Urinary bladder (tissue), 4 donors: ENCODE results near the gene PGM2. TPM values are rescaled to one million over a fixed set of nuclear protein-coding genes. Genes with fewer than 3 reads are reported as not detected.

Source experiments
- DNase-seq: peaks from one replicate; pipeline ENCODE4 v3.0.0-alpha.2; 2015; ENCODE audit errors: extremely low spot score
- H3K27ac ChIP-seq: one replicate; pipeline ENCODE4 v1.5.1; 2013; ENCODE audit warnings: low read depth, mild to moderate bottlenecking, moderate library complexity
- H3K36me3 ChIP-seq: one replicate; pipeline ENCODE4 v1.6.1; 2013; ENCODE audit warnings: mild to moderate bottlenecking, moderate library complexity; ENCODE audit not compliant: insufficient read depth
- H3K4me1 ChIP-seq: one replicate; pipeline ENCODE4 v1.6.1; 2013; ENCODE audit warnings: mild to moderate bottlenecking, moderate library complexity; ENCODE audit not compliant: insufficient read depth
- H3K4me3 ChIP-seq: one replicate; pipeline ENCODE4 v1.5.1; 2013; ENCODE audit warnings: low read depth, low read length
- WGBS: extraction: QIAGEN DNeasy Blood & Tissue Kit; methylation state at CpG from one replicate; pipeline ENCODE4 v1.1.7; 2013; 5-methylcytosine and 5-hydroxymethylcytosine counted together
- polyA plus RNA-seq: library from polyadenylated mRNA; stranded (reverse); fragments of 200-250 nt; gene quantifications from one replicate; pipeline ENCODE4 v1.2.3, GENCODE V29; 2013
- total RNA-seq: library from RNA; depleted of rRNA; stranded (reverse); fragments of >200 nt; gene quantifications from one replicate; pipeline ENCODE4 v1.2.3, GENCODE V29; 2014
- donor health status: healthy with polysubstance abuse.
- donor health status: healthy.

The PGM2 gene
- total and polyA plus RNA-seq, 2 donors, result 12.9 to 50.3 TPM

DNA sequence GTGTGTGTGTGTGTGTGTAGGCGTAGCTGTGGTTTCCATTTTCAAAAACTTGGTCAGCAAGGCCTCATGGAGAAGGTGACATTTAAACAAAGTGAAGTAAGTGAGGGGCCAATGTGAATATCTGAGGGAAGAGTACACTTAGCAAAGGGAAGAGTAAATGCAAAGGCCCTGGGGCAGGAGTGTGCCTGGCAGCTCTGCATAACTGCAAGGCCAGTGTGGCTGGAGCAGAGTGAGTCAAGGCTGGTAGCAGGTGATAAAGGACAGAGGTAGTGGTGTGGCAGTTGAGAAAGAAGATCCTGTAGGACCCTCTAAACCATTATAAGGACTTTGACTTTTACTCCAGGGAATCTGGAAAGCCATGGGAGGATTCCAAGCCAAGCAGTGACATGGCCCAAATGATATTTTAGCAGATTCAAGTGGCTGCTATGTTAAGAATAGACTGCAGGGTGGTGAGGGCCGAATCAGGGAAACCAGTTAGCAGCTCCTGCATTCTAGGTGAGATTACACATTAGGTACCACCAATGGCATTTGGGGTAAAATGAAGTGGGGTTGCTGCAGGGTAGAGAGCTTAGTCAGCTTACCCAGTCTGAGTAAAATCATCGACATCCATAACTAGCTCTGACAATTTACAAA, 58.5 kb downstream of the PGM2 start:
- DNase-seq, result no peak
- no peak overlapping the region for H3K4me3 ChIP-seq
- H3K27ac ChIP-seq, result peak overlapping the region; percentile 14
- WGBS, result 62% methylated on average over 3 of the region's 3 CpGs
- H3K36me3 ChIP-seq, result no peaks in the 10 kb centered on the region
- H3K4me1 ChIP-seq, result no peaks in the 10 kb centered on the region

DNA sequence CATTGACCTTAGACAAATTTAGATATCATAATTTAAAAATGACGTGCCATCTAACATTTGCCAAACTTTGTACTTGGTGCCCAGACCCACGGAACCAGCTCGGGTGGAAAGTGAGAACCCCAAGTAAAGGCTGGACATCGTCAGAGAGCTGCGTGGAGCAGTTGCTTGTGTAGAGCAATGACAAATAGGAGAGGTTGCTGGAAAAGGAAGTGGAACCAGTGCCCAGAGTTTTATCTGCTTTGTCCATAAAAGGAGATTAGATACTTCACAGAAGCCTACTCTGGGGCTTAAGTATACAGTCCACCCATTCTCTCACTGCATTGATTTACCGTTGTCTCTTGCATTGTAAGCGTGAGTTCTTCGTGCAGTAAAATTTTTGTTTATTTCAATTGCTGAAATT, 59.0 kb downstream of the PGM2 start:
- DNase-seq, result no peak
- H3K36me3 ChIP-seq, result no peaks in the 10 kb centered on the region
- 14% methylated on average over 8 of the region's 8 CpGs for WGBS
- no peak overlapping the region for H3K4me3 ChIP-seq
- no peak overlapping the region for H3K27ac ChIP-seq
- H3K4me1 ChIP-seq, result no peaks in the 10 kb centered on the region

DNA sequence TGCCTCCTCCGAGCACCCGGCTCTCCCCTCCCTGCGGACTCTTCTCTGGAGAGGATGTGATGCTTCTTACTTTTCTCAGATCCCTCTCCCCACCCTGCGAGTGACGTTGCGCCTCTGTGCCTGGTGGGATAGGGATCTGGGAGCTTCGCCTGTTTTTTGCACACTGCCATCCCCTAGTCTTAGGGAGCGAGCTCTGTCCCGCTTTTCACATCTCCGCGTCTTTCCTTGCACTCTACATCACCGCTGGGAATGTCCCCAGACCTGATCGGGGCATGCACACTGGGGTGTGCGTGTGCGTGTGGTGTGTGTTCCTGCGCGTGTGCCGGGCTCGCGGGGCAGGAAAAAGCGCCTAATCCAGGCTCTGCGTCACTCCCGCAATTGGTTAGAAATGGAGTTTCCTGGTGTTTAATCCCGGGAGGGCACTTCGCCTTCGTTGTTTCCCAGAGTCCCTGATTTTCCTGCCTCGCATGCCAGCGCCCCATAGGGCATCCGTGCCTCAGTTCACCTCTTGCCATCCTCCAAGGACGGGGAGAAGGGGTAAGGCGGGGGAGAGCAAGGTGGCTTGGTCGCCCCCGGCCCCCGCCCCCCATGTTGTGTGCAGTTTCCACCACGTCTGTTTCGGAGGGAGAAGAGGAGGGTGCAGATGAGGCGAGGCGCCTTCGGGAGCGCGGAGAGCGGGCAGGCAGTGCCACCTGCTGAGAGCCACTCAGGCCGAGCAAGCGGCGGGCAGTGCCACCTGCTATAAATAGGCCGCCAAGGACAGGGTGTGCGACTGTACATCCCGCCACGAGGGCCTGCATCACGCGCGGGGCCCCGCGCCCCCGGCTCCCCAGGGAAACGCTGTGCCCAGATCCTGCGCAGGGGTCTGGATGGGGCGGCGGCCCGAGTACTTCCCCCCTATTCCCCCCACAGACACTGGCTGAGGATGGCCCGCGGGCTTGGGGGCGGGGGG, 63.6 kb downstream of the PGM2 start:
- DNase-seq, result no peak
- Histone ChIP-seq H3K27ac (peak overlapping the region; percentile 82), H3K4me3 (peak overlapping the region; percentile 98), H3K4me1 (no peaks in the 10 kb centered on the region), H3K36me3 (no peaks in the 10 kb centered on the region)
- 7% methylated on average over 62 of the region's 63 CpGs for WGBS

DNA sequence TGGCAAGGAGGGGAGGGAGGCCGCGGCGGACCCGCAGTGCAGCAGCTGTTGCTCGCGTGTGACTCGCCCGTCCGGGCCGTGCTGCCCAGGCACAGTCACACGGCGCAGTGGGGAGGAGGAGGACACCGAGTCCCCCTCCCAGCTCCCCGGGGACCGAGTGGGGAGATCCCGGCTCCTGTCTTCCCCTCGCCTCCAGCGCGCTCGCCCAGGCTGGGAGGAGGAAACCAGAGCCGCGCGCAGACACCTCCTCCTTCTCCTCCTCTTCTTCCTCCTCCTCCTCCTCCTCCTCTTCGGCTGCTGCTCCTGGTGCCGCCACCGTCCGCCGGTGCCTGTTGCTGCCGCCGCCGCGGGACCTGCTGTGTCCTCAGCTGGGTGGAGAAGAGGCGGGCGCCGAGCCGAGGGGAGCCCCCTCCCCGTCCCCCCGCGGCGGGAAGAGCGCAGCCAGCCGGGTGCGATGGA, 64.3 kb downstream of the PGM2 start, which contains the start of gene TBC1D1:
Gene TBC1D1, plus strand, starts transcription at position 284 of the 459 bp plus-strand sequence. CDS start 11,012 bp downstream, outside the sequence.
- no peak for DNase-seq
- Histone ChIP-seq H3K27ac (peak within 1 kb of the TSS; percentile 82), H3K36me3 (no peaks in the 10 kb centered on the region), H3K4me3 (peak within 1 kb of the TSS; percentile 98), H3K4me1 (no peaks in the 10 kb centered on the region)
- under 1% methylated on average over 43 of the region's 43 CpGs for WGBS

DNA sequence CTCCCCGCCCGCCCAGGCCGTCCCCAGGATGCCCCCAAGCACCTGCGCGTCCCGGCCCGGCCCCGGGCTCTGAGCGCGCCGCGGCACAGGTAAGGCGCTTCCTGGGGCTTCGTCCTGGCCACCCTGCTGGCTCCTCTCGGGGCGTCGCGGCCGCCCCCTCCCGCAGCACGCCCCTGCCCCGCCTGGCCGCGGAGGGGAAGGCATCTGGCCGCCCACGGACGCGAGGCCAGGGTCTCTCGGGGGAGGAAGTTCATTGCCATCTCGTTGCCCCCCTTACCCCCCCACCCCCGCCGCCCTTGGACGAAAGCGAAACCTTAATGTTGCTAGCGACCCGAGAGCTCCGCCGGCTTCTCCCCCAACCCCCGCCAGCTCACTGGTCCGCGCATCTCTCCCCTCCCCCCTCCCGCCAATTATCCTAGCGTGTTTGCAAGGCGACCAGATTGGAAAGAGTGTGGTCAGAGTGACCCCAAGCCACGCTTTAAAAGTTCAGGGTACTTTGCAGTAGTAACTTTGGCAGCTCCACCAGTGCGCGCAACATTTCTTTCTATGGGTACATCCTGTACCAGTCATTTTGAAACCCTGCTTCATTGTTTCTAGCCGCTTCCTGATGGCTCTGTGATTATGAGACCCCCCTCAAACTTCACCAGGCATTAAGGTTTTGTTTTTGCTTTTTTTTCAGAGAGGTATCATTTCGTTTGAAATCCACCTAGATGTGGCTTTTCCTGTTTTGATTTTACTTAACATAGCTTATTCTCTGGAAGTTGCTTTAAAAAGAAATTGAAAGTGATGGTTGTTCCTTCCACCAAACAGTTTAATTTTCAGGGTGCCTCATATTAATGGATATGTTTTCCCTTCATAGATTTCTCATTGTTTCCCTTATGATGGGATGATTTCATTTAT, 65.0 kb downstream of the PGM2 start:
- Histone ChIP-seq H3K4me3 (peak overlapping the region; percentile 98), H3K36me3 (no peaks in the 10 kb centered on the region), H3K27ac (peak overlapping the region; percentile 82), H3K4me1 (no peaks in the 10 kb centered on the region)
- WGBS, result under 1% methylated on average over 49 of the region's 49 CpGs
- DNase-seq, result no peak

DNA sequence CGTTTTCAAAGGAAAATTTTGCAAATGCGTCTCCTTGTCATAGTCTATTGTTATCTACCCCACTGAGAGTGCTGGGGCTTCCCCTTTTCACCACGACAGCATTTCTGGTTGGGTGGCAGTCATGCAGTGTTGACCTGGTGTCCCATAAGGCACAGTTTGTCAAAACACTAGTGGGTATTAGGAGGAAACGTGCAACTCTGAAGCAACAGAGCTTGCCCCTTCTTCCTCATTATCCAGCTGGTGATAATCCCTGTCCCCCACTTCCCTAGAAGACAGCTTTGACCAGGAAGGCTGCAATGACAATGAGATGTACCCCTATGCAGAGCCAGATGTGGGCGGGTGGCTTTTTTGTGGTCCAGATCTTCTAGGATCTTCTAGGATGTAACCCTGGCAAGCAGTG, 66.2 kb downstream of the PGM2 start:
- Histone ChIP-seq H3K27ac (peak overlapping the region; percentile 30), H3K36me3 (no peaks in the 10 kb centered on the region), H3K4me1 (no peaks in the 10 kb centered on the region), H3K4me3 (no peak overlapping the region)
- 69% methylated on average over 5 of the region's 5 CpGs for WGBS
- no peak for DNase-seq

DNA sequence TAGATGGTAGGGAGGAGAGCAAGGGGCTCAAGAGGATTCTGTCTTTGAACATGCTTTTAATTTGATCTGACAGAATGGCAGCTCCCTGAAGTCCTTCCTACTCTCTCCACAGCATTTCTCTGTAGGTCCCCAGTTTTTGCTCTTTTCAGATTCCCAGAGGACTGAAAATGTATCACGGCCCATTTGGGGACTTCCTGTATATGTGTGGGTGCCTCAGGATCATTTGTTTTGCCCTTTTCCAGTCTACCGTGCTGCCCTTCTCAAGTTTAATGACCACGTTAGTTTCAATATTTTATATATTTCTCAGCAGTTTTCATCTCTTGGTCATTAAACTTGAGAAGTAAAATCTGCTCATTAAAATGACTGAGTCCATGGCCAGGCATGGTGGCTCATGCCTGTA, 66.7 kb downstream of the PGM2 start:
- DNase-seq, result no peak
- WGBS, result 74% methylated on average over 3 of the region's 3 CpGs
- no peak overlapping the region for H3K4me3 ChIP-seq
- no peaks in the 10 kb centered on the region for H3K4me1 ChIP-seq
- no peak overlapping the region for H3K27ac ChIP-seq
- H3K36me3 ChIP-seq, result no peaks in the 10 kb centered on the region

DNA sequence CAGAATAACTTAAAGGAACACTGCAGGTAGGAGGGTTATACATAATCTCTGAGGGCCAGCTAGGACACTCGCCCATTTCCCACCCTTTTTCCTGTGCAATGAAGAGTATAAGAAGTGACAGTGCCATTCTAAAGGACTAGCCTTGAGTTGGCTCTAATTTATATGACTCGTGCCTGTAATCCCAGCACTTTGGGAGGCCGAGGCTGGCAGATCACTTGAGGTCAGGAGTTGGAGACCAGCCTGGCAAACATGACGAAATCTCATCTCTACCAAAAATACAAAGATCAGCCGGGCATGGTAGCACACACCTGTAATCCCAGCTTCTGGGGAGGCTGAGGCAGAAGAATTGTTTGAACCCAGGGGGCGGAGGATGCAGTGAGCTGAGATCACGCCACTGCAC, 68.8 kb downstream of the PGM2 start:
- Histone ChIP-seq H3K27ac (no peak overlapping the region), H3K4me1 (no peaks in the 10 kb centered on the region), H3K36me3 (no peaks in the 10 kb centered on the region), H3K4me3 (no peak overlapping the region)
- no peak for DNase-seq
- WGBS, result 86% methylated on average over 7 of the region's 7 CpGs

DNA sequence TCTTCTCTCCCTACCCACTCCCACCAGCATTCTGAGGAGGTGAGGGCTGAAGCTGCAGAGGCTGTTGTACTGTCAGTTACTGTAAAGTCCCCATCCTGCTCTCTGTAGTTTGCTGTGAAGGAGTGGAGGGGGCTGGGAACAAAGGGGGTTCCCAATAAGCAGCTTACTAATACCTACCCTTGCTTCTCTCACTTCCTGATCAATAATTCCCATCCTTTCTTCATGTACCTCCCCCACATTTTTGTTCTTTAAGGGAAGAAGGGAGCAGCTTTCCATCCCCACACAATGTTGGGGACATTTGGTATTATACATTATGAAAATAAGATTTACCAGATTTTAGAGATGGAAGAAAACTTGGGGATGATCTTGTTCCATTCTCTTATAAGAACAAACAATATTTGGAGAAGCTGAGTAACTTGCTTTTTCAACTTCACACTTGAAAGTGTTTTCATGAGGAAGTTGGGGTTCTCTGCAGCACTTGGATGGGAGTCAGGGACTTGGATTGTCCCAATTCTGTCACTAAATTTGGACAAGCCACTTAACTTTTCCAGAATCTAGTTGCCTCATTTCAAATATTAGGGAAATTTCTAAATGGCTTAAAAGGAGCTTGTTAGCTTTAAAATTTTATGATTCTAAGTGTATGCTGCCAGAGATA, 69.8 kb downstream of the PGM2 start:
- no peaks in the 10 kb centered on the region for H3K4me1 ChIP-seq
- no peak overlapping the region for H3K4me3 ChIP-seq
- no peaks in the 10 kb centered on the region for H3K36me3 ChIP-seq
- no peak for DNase-seq
- H3K27ac ChIP-seq, result no peak overlapping the region

DNA sequence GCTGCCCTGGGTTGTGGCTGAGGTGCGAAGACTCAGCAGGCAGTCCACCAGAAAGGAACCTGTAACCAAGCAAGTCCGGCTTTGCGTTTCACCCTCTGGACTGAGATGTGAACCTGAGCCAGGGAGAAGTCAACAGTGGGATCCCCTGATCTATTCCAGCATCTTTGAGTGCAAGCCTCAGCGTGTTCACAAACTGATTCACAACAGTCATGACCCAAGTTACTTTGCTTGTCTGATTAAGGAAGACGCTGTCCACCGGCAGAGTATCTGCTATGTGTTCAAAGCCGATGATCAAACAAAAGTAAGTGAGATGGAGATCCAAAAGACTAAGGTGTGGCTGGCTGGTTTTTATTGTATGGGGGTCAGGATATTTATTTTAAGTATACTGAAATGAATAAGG, 75.7 kb downstream of the PGM2 start:
- Histone ChIP-seq H3K27ac (no peak overlapping the region), H3K4me3 (no peak overlapping the region), H3K4me1 (no peaks in the 10 kb centered on the region), H3K36me3 (no peaks in the 10 kb centered on the region)
- no peak for DNase-seq
- WGBS, result 72% methylated on average over 7 of the region's 7 CpGs

DNA sequence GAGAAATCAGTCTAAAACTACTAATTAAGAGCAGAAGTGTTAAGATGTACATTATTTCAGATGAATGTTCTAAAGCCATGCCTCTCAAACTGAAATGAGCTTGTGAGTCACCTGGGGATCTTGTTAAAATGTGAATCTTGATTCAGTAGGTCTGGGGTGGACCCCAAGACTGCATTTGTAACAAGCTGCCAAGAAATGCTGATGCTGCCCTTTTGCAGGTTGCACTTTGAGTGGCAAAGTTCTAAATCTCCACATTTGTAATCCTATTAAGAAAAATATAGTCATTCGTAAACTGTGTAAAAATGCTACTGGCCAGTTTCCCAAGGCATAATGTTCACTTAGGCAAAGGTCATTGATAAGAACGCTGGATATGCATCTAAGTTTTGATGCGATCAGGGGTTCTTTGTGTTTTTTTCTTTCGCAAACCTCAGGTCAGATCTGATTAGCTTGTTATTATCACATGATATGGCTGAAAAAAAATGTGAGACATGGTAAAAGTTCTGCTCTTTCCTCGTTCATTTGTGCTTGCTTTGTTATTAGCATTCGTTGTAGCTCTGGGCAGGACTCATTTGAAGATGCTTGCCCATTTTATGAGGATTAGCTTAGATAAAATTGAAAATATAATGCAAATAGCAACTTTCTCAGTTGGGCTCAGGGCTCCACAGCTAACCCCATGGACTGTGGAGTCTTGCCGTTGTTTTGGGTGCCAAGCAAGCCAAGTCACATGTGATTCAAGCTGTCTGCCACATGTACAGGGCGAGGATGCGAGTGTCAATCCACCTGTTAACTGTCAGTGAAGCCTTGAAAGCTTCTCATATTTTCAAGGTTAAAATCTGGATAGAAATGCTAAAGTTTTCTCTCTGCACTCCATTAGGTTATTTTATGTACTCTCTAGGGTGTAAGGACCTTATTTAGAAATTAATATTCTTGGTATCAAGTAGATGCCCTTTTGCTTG, 76.5 kb downstream of the PGM2 start:
- no peaks in the 10 kb centered on the region for H3K4me1 ChIP-seq
- no peaks in the 10 kb centered on the region for H3K36me3 ChIP-seq
- WGBS, result 79% methylated on average over 9 of the region's 9 CpGs
- no peak overlapping the region for H3K27ac ChIP-seq
- H3K4me3 ChIP-seq, result no peak overlapping the region
- DNase-seq, result no peak

DNA sequence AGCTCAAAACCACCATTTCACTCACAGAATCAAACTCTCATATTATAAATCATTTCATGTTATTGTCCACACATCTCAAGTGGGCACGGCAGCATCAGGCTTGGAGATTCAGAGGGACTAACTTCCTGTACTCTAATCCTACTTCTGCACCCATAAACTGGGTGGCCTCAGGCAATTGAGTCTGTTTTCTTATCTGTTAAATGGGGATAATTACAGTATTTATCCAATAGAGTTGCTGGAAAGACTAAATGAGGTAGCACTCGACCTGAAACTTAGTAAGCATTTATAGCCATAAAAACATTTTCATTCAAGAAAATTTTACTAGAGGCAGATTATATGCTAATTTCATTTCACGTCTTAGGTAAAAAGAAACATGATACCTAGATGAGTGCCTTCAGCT, 77.4 kb downstream of the PGM2 start:
- 82% methylated on average over 3 of the region's 3 CpGs for WGBS
- Histone ChIP-seq H3K4me3 (no peak overlapping the region), H3K27ac (no peak overlapping the region), H3K4me1 (no peaks in the 10 kb centered on the region), H3K36me3 (no peaks in the 10 kb centered on the region)
- DNase-seq, result no peak
